Choroid plexus epithelial cell (primary cell): Measurements from ENCODE around the gene ARHGAP12.

ENCODE experiments used
- DNase-seq: peaks from one replicate; pipeline ENCODE4 v3.0.0-alpha.2; 2010; ENCODE audit warnings: low read depth
- H3K4me3 ChIP-seq: 2 replicates; pipeline ENCODE4 v1.5.1; 2011; ENCODE audit warnings: low read depth, mild to moderate bottlenecking, control low read depth, low read length, moderate library complexity
- CTCF ChIP-seq: conservative IDR thresholded peaks from 2 replicates; pipeline ENCODE4 v1.5.1; 2011; ENCODE audit warnings: low read depth, mild to moderate bottlenecking, control low read depth, inconsistent platforms, low read length, moderate library complexity

Gene ARHGAP12

GRCh38 chr10:31757386-31757791 lies 171.2 kb downstream of the ARHGAP12 start:
- no peak for DNase-seq
- no peak overlapping the region for H3K4me3 ChIP-seq
- no peak for TF ChIP-seq CTCF

GRCh38 chr10:31756729-31757110 lies 171.9 kb downstream of the ARHGAP12 start:
- no peak for DNase-seq
- no peak for TF ChIP-seq CTCF
- H3K4me3 ChIP-seq: no peak overlapping the region

GRCh38 chr10:31756101-31756728 lies 172.4 kb downstream of the ARHGAP12 start:
- TF ChIP-seq CTCF: no peak
- no peak overlapping the region for H3K4me3 ChIP-seq
- no peak for DNase-seq
